Calu3 (cell line): Measurements from ENCODE around the gene SNTG2. TPM values are rescaled to one million over a fixed set of nuclear protein-coding genes. Genes with fewer than 3 reads are reported as not detected.
"Not testable (repeated sequence)": the region's sequence is repeated elsewhere in the genome, so short reads cannot be mapped to it uniquely, and the experiment has no call there.

ENCODE experiments used
- BruUV-seq: library from RNA; stranded (reverse); fragments of 400-500 nt; replicated peaks from 2 replicates; lab custom pipeline; 2021; lab: Mats Ljungman, UMichigan
- CTCF ChIA-PET: fragments of 300-600 bp; sonication (Branson Sonifier 250); formaldehyde crosslinking; loops from one replicate; lab custom pipeline; 2022; ENCODE audit warnings: antibody characterized with exemption; lab: Charles Lee
- DNase-seq: peaks from one replicate; pipeline ENCODE4 v3.0.0; 2022
- H3K27ac Mint-ChIP-seq: one replicate; pipeline ENCODE4 v1.8.0; 2022; ENCODE audit warnings: mixed read lengths; ENCODE audit not compliant: unreplicated experiment
- H3K27me3 Mint-ChIP-seq: one replicate; pipeline ENCODE4 v1.8.0; 2022; ENCODE audit warnings: mixed read lengths; ENCODE audit not compliant: unreplicated experiment
- H3K36me3 Mint-ChIP-seq: one replicate; pipeline ENCODE4 v1.8.0; 2022; ENCODE audit warnings: mild to moderate bottlenecking, moderate library complexity, mixed read lengths; ENCODE audit not compliant: insufficient read depth, unreplicated experiment
- H3K4me1 Mint-ChIP-seq: one replicate; pipeline ENCODE4 v1.8.0; 2022; ENCODE audit warnings: mild to moderate bottlenecking, low read depth, mixed read lengths; ENCODE audit not compliant: unreplicated experiment
- H3K4me3 Mint-ChIP-seq: one replicate; pipeline ENCODE4 v1.8.0; 2022; ENCODE audit warnings: mild to moderate bottlenecking, low read depth, moderate library complexity, mixed read lengths; ENCODE audit not compliant: unreplicated experiment
- H3K9me3 Mint-ChIP-seq: one replicate; pipeline ENCODE4 v1.8.0; 2022; ENCODE audit warnings: low read depth, mixed read lengths; ENCODE audit not compliant: unreplicated experiment
- CTCF ChIP-seq: fragments of 200-600 bp; IDR thresholded peaks from one replicate; pipeline ENCODE4 v1.8.0; 2022; ENCODE audit warnings: antibody characterized with exemption; ENCODE audit not compliant: unreplicated experiment
- intact Hi-C: fragments of 100-400 bp; cut with micrococcal nuclease; formaldehyde crosslinking; loops from one replicate; pipeline ENCODE4 v1.10.0; 2022; ENCODE audit not compliant: unreplicated experiment
- total RNA-seq: library from RNA; stranded (reverse); gene quantifications from 2 replicates; pipeline ENCODE4 v1.2.3, GENCODE V29; 2022

Gene SNTG2
- total RNA-seq, 1 experiment from 2014 or later = not detected

DNA sequence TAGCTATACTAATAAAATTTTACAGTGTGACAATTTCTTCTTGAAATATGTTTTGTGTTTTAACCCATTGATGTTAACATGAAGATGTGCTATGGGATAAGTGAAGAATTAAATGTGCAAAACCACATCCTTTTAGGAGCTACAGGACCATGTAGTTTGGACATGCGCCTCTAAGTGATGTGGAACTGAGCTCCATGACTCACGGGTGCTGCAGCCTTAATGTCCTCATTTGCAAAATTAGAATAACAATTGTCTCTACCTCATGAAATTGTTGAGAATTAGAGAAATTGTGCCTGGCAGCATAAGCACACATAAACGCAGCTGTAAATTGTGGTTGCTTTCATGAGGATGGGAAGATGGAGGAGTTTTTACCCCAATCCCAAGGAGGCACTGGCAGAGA, 431.0 kb downstream of the SNTG2 start:
- TF ChIP-seq CTCF = no peak
- Mint-ChIP-seq H3K9me3 (peaks cover 6% of the 10 kb centered on the region), H3K36me3 (no peaks in the 10 kb centered on the region), H3K27me3 (no peaks in the 10 kb centered on the region), H3K4me3 (no peak overlapping the region), H3K27ac (no peak overlapping the region), H3K4me1 (no peaks in the 10 kb centered on the region)
- CTCF ChIA-PET = interaction anchor here (0.5 kb wide), 1 partner anchor 431 kb away, joined by 7 read pairs; no protein-coding TSS in a partner anchor
- no TSS peak for BruUV-seq
- intact Hi-C loops = no loop called here
- DNase-seq = no peak

- CTCF ChIA-PET, H3K36me3 Mint-ChIP-seq, H3K27me3 Mint-ChIP-seq, intact Hi-C loops, H3K4me1 Mint-ChIP-seq, H3K4me3 Mint-ChIP-seq, DNase-seq, H3K9me3 Mint-ChIP-seq, BruUV-seq, H3K27ac Mint-ChIP-seq: not testable (repeated sequence)
Measured at GRCh38 chr2:1387954-1388725, 437.5 kb downstream of the SNTG2 start.

GRCh38 chr2:1390118-1390517, 439.5 kb downstream of the SNTG2 start:
- H3K4me3 Mint-ChIP-seq = not testable (repeated sequence)

DNA sequence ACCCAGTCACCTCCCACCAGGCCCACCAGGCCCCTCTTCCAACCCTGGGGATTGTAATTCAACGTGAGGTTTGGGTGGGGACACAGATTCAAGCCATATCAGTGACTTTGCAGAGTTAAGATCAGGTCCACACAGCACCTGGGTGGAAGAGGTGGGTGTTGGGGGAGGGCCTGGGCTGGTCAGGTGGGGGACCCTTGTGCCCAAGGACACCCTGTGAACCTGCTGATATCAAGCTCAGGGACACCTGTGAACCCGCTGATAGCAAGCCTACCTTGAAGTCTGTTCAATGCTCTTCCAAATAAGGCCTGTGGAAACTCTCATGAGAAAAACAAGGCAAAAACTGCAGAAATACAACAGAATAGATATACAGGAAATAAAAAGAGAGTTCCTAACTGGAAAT, 442.7 kb downstream of the SNTG2 start:
- no peaks in the 10 kb centered on the region for H3K36me3 Mint-ChIP-seq
- H3K27me3 Mint-ChIP-seq = no peaks in the 10 kb centered on the region
- no peak for TF ChIP-seq CTCF
- no peak overlapping the region for H3K27ac Mint-ChIP-seq
- BruUV-seq = no TSS peak
- H3K4me3 Mint-ChIP-seq = no peak overlapping the region
- DNase-seq = no peak
- no peaks in the 10 kb centered on the region for H3K4me1 Mint-ChIP-seq
- CTCF ChIA-PET = no interaction called here
- H3K9me3 Mint-ChIP-seq = peaks cover 2% of the 10 kb centered on the region
- intact Hi-C loops = no loop called here

More at GRCh38 chr2:1390118-1390517, 439.5 kb downstream of the SNTG2 start:
- BruUV-seq, H3K4me1 Mint-ChIP-seq, H3K36me3 Mint-ChIP-seq, CTCF ChIA-PET, H3K9me3 Mint-ChIP-seq, intact Hi-C loops, H3K27me3 Mint-ChIP-seq, DNase-seq, H3K27ac Mint-ChIP-seq: not testable (repeated sequence)

DNA sequence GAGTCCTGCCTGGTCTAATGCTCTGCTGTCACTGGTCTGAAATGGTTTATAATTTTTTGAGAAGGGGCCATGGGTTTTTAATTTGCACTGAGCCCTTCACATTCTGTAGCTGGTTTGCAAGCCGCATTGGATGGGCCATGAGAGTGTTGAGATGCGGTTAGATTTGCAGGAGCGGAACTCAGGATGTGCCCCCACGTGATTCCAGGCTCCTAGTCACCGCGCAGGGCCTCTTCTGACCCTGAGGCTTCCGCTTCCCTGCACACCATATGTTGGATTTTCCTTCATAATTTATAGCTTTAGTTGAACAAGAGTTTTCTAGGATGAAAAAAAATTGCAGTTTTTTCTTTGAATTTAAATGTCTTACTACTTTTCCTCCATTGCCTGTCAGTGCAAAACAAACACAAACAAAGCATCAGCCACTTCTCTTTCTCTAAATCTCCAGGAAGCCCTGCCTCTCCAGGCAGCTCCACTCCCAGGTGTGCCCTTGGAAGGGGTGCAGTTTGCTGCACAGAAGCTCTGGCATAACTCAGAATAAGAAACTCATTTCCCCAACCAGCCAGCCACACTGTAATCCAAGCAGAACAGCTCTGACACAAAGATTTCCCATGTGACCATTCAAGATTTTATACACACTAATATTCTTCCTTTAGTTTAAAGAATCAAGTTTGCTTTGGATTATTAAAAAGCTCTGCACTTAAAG, 444.2 kb downstream of the SNTG2 start:
- CTCF ChIA-PET = no interaction called here

More for the DNA sequence above, 444.2 kb downstream of the SNTG2 start:
- Mint-ChIP-seq H3K36me3 (no peaks in the 10 kb centered on the region), H3K27me3 (no peaks in the 10 kb centered on the region), H3K27ac (no peak overlapping the region), H3K4me3 (no peak overlapping the region), H3K4me1 (no peaks in the 10 kb centered on the region), H3K9me3 (peaks cover 4% of the 10 kb centered on the region)
- no peak for DNase-seq
- no peak for TF ChIP-seq CTCF
- intact Hi-C loops = no loop called here
- no TSS peak for BruUV-seq
